Caco-2 (cell line): Measurements from ENCODE around the gene TAF4B. TPM values are rescaled to one million over a fixed set of nuclear protein-coding genes. Genes with fewer than 3 reads are reported as not detected.

Experiments used
- BruUV-seq: library from RNA; stranded (reverse); fragments of 400-500 nt; replicated peaks from 2 replicates; lab custom pipeline; 2021; lab: Mats Ljungman, UMichigan
- CTCF ChIA-PET: fragments of 300-600 bp; sonication (Branson Sonifier 250); formaldehyde crosslinking; loops from one replicate; lab custom pipeline; 2022; ENCODE audit warnings: antibody characterized with exemption; lab: Charles Lee
- POLR2A ChIA-PET: fragments of 300-600 bp; sonication (Branson Sonifier 250); formaldehyde crosslinking; loops from one replicate; lab custom pipeline; 2022; ENCODE audit warnings: antibody characterized with exemption; lab: Charles Lee
- DNase-seq, 2 experiments: peaks; one replicate each; pipeline versions ENCODE4 v3.0.0 to v3.0.0-alpha.2; 2020 to 2022
- H3K27me3 ChIP-seq: replicated peaks from 2 replicates; pipeline ENCODE4 v1.6.0; 2011; ENCODE audit warnings: low read length; ENCODE audit not compliant: control insufficient read depth, insufficient read depth
- H3K36me3 ChIP-seq: 2 replicates; pipeline ENCODE4 v1.5.1; 2011; ENCODE audit warnings: low read length; ENCODE audit not compliant: control insufficient read depth, insufficient read depth
- H3K4me1 ChIP-seq: fragments of 250-450 bp; sonication (Bioruptor Pico); 2 replicates; pipeline ENCODE4 v1.5.1; 2020; ENCODE audit warnings: mild to moderate bottlenecking
- H3K4me3 ChIP-seq: 2 replicates; pipeline ENCODE4 v1.5.1; 2011; ENCODE audit warnings: low read depth, mild to moderate bottlenecking, control low read depth, low read length
- H3K9me3 ChIP-seq: fragments of 250-450 bp; sonication (Bioruptor Pico); 2 replicates; pipeline ENCODE4 v1.5.1; 2020; ENCODE audit warnings: mild to moderate bottlenecking, moderate library complexity
- H3K27ac Mint-ChIP-seq: one replicate; pipeline ENCODE4 v1.8.0; 2022; ENCODE audit warnings: mixed read lengths; ENCODE audit not compliant: unreplicated experiment
- H3K27me3 Mint-ChIP-seq: one replicate; pipeline ENCODE4 v1.8.0; 2022; ENCODE audit warnings: mixed read lengths; ENCODE audit not compliant: insufficient read depth, unreplicated experiment
- H3K36me3 Mint-ChIP-seq: one replicate; pipeline ENCODE4 v1.8.0; 2022; ENCODE audit warnings: mild to moderate bottlenecking, mixed read lengths; ENCODE audit not compliant: insufficient read depth, unreplicated experiment
- H3K4me1 Mint-ChIP-seq: one replicate; pipeline ENCODE4 v1.8.0; 2022; ENCODE audit warnings: low read depth, mixed read lengths; ENCODE audit not compliant: unreplicated experiment
- H3K4me3 Mint-ChIP-seq: one replicate; pipeline ENCODE4 v1.8.0; 2022; ENCODE audit warnings: mild to moderate bottlenecking, moderate library complexity, mixed read lengths; ENCODE audit not compliant: unreplicated experiment
- H3K9me3 Mint-ChIP-seq: one replicate; pipeline ENCODE4 v1.8.0; 2022; ENCODE audit warnings: mixed read lengths; ENCODE audit not compliant: unreplicated experiment
- intact Hi-C: fragments of 100-400 bp; cut with micrococcal nuclease; formaldehyde crosslinking; loops from one replicate; pipeline ENCODE4 v1.10.0; 2022; ENCODE audit not compliant: unreplicated experiment
- total RNA-seq: library from RNA; stranded (reverse); gene quantifications from 2 replicates; pipeline ENCODE4 v1.2.3, GENCODE V29; 2022
- TF ChIP-seq, protein P1 (sequence below), 2 experiments: fragments of 200-600 bp in 1 of 2; IDR thresholded peaks; 1 replicate in 1 of 2; 2 replicates in 1 of 2; pipeline versions ENCODE4 v1.5.1 to v1.8.0; 2011 to 2022; ENCODE audit warnings: antibody characterized with exemption in 1 of 2, control low read depth in 1 of 2, inconsistent platforms in 1 of 2, low read depth in 1 of 2, low read length in 1 of 2, mild to moderate bottlenecking in 1 of 2, moderate library complexity in 1 of 2; ENCODE audit not compliant: insufficient read depth in 1 of 2, severe bottlenecking in 1 of 2, unreplicated experiment in 1 of 2

TAF4B gene
- total RNA-seq, 1 experiment from 2014 or later: 2.6 TPM

GRCh38 chr18:26438980-26439379, 212.7 kb downstream of the TAF4B start:
- Mint-ChIP-seq H3K27ac (no peak overlapping the region), H3K9me3 (peaks cover 7% of the 10 kb centered on the region), H3K4me1 (peaks cover 16% of the 10 kb centered on the region), H3K27me3 (no peaks in the 10 kb centered on the region), H3K36me3 (no peaks in the 10 kb centered on the region), H3K4me3 (no peak overlapping the region)
- H3K4me1 ChIP-seq: no peaks in the 10 kb centered on the region
- CTCF ChIA-PET: interaction anchor here (1.4 kb wide), 1 partner anchor 55 kb away, joined by 3 read pairs; no protein-coding TSS in a partner anchor
- POLR2A ChIA-PET: interaction anchor here (0.6 kb wide), 1 partner anchor 243 kb away, joined by 4 read pairs; no protein-coding TSS in a partner anchor
- no peak for DNase-seq
- intact Hi-C loops: no loop called here
- TF ChIP-seq, protein P1, sequence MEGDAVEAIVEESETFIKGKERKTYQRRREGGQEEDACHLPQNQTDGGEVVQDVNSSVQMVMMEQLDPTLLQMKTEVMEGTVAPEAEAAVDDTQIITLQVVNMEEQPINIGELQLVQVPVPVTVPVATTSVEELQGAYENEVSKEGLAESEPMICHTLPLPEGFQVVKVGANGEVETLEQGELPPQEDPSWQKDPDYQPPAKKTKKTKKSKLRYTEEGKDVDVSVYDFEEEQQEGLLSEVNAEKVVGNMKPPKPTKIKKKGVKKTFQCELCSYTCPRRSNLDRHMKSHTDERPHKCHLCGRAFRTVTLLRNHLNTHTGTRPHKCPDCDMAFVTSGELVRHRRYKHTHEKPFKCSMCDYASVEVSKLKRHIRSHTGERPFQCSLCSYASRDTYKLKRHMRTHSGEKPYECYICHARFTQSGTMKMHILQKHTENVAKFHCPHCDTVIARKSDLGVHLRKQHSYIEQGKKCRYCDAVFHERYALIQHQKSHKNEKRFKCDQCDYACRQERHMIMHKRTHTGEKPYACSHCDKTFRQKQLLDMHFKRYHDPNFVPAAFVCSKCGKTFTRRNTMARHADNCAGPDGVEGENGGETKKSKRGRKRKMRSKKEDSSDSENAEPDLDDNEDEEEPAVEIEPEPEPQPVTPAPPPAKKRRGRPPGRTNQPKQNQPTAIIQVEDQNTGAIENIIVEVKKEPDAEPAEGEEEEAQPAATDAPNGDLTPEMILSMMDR (IDR thresholded peaks at IDR 0.05; ENCODE audit: insufficient read depth in 1 of 2, low read depth in 1 of 2, low read length in 1 of 2, severe bottlenecking in 1 of 2, unreplicated experiment in 1 of 2): no peak
- BruUV-seq: no TSS peak
- no peak overlapping the region for H3K4me3 ChIP-seq
- no peaks in the 10 kb centered on the region for H3K9me3 ChIP-seq
- H3K27me3 ChIP-seq: no peaks in the 10 kb centered on the region
- H3K36me3 ChIP-seq: no peaks in the 10 kb centered on the region

DNA sequence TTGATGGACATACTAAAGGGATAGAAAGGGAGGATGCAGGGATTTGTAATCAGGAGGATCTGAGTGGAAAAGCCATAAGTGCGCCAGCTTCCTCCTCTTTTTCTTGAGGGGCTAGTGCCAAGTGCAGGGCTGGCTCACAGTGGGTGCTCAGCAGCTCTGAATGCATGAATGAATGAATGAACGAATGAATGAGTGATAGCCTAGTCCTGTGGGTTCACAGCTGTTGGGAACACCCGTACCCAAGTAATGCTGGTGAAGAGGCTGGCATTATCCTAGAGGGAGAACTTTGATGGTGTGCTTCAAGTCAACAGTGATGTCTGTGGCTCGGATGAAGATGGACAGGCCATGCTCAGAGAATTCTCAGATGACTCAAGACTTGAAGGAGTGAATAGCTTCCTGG, 213.3 kb downstream of the TAF4B start:
- H3K9me3 Mint-ChIP-seq: peaks cover 8% of the 10 kb centered on the region
- H3K36me3 Mint-ChIP-seq: no peaks in the 10 kb centered on the region
- Histone ChIP-seq H3K9me3 (no peaks in the 10 kb centered on the region), H3K4me1 (no peaks in the 10 kb centered on the region), H3K36me3 (no peaks in the 10 kb centered on the region), H3K4me3 (no peak overlapping the region), H3K27me3 (no peaks in the 10 kb centered on the region)
- BruUV-seq: no TSS peak
- no peaks in the 10 kb centered on the region for H3K27me3 Mint-ChIP-seq
- POLR2A ChIA-PET: interaction anchor here (0.6 kb wide), 1 partner anchor 244 kb away, joined by 4 read pairs; no protein-coding TSS in a partner anchor
- TF ChIP-seq, protein P1 (IDR thresholded peaks at IDR 0.05; ENCODE audit: insufficient read depth in 1 of 2, low read depth in 1 of 2, low read length in 1 of 2, severe bottlenecking in 1 of 2, unreplicated experiment in 1 of 2): no peak
- peaks cover 16% of the 10 kb centered on the region for H3K4me1 Mint-ChIP-seq
- H3K4me3 Mint-ChIP-seq: no peak overlapping the region
- intact Hi-C loops: no loop called here
- CTCF ChIA-PET: interaction anchor here (1.4 kb wide), 1 partner anchor 56 kb away, joined by 3 read pairs; no protein-coding TSS in a partner anchor
- DNase-seq: no peak
- no peak overlapping the region for H3K27ac Mint-ChIP-seq

DNA sequence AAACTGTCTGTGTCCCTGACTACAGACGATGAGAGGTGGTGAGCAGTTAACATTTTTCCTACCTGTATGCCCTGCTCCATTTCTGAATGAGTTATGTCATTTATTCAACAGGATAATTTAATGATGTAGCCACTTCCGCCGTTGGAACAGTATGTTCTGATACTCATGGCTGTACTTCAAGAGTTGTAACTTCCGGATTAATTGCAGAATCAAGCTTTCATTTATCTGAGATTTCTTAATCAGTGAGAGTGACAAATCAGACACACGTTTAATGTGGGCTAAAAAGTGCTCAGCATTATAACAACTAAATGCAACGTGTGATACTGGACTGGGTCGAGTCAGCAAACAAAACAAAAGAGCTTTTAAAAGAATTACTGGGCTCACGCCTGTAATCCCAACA, 214.4 kb downstream of the TAF4B start:
- TF ChIP-seq, protein P1 (IDR thresholded peaks at IDR 0.05; ENCODE audit: insufficient read depth in 1 of 2, low read depth in 1 of 2, low read length in 1 of 2, severe bottlenecking in 1 of 2, unreplicated experiment in 1 of 2): no peak
- no peak for DNase-seq
- H3K36me3 ChIP-seq: no peaks in the 10 kb centered on the region
- no peaks in the 10 kb centered on the region for H3K9me3 ChIP-seq
- intact Hi-C loops: no loop called here
- POLR2A ChIA-PET: no interaction called here
- Mint-ChIP-seq H3K27me3 (no peaks in the 10 kb centered on the region), H3K4me1 (peaks cover 12% of the 10 kb centered on the region), H3K9me3 (peaks cover 8% of the 10 kb centered on the region), H3K36me3 (no peaks in the 10 kb centered on the region), H3K27ac (no peak overlapping the region), H3K4me3 (no peak overlapping the region)
- no TSS peak for BruUV-seq
- CTCF ChIA-PET: interaction anchor here (1.4 kb wide), 1 partner anchor 57 kb away, joined by 3 read pairs; no protein-coding TSS in a partner anchor
- H3K4me3 ChIP-seq: no peak overlapping the region
- no peaks in the 10 kb centered on the region for H3K27me3 ChIP-seq
- H3K4me1 ChIP-seq: no peaks in the 10 kb centered on the region

Other genes with a start within 250 kb of the TAF4B start
- gene SS18, start 135.8 kb upstream of the TAF4B start, total RNA-seq: 34.5 and 34.6 TPM in 2 replicates
- gene PSMA8, start 92.6 kb upstream of the TAF4B start, total RNA-seq: not detected in 2 replicates